ENCODE measurements around the gene TRAF1. TPM values are rescaled to one million over a fixed set of nuclear protein-coding genes. Genes with fewer than 3 reads are reported as not detected.

The TRAF1 gene
- total RNA-seq, 4 donors from 2014 or later, result 2.2 to 7.2 (median 4.3) TPM

DNA sequence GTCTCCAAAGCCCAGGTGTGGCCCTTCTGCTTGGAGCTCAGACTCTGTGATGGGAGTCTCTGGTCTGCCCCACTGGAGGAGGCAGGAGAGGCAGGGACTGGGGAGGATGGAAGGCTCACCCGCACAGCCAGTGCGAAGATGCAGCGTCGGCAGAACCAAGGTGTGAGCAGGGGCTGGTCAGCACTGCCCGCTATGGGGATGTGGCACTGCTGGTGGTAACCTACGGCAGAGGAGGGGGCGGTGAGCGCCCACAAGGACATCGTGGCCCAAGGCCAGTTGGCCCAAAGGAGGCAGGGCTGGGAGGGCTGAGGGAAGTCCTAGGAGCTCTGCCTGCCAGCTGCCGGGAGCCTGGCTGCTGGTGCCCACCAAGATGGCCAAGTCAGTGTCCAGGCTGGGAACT lies 56.9 kb downstream of the TRAF1 start:
- H3K4me1 ChIP-seq, result peaks cover 5 to 15% (median 13%) of the 10 kb centered on the region in 4 donors
- no peaks in the 10 kb centered on the region for H3K27me3 ChIP-seq
- intact Hi-C loops (cut with DNase I; ENCODE audit: low total_unique reads), result no loop called here
- no peaks in the 10 kb centered on the region for H3K36me3 ChIP-seq
- H3K27ac ChIP-seq, result peak overlapping the region; percentile 87 to 93 (median 92)
- no peak for DNase-seq
- TF ChIP-seq, protein P1, sequence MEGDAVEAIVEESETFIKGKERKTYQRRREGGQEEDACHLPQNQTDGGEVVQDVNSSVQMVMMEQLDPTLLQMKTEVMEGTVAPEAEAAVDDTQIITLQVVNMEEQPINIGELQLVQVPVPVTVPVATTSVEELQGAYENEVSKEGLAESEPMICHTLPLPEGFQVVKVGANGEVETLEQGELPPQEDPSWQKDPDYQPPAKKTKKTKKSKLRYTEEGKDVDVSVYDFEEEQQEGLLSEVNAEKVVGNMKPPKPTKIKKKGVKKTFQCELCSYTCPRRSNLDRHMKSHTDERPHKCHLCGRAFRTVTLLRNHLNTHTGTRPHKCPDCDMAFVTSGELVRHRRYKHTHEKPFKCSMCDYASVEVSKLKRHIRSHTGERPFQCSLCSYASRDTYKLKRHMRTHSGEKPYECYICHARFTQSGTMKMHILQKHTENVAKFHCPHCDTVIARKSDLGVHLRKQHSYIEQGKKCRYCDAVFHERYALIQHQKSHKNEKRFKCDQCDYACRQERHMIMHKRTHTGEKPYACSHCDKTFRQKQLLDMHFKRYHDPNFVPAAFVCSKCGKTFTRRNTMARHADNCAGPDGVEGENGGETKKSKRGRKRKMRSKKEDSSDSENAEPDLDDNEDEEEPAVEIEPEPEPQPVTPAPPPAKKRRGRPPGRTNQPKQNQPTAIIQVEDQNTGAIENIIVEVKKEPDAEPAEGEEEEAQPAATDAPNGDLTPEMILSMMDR (IDR thresholded peaks at IDR 0.05), result no peak
- TF ChIP-seq POLR2AphosphoS5 (IDR thresholded peaks at IDR 0.05) (no peak), EP300 (IDR thresholded peaks at IDR 0.05; ENCODE audit: low read depth) (no peak), POLR2A (IDR thresholded peaks at IDR 0.05) (no peak)
- in situ Hi-C loops (cut with MboI; ENCODE audit: low pct_ligation_motif_present in 1 of 4, low pct_unique_long_range_greater_than_20kb in 1 of 4, low sequenced_read_pairs in 3 of 4), result loop anchor here in 1 of 4 donors (5.0 kb wide), 1 partner anchor 68 kb away; no protein-coding TSS in a partner anchor
- H3K9me3 ChIP-seq, result no peaks in the 10 kb centered on the region
- H3K4me3 ChIP-seq, result no peak overlapping the region
- 92% methylated on average over 10 of the region's 10 CpGs; no CpG with 5 or more reads in 1 of the 2 donors for WGBS, 2 donors (ENCODE audit: low coverage in 1 of 2)

DNA sequence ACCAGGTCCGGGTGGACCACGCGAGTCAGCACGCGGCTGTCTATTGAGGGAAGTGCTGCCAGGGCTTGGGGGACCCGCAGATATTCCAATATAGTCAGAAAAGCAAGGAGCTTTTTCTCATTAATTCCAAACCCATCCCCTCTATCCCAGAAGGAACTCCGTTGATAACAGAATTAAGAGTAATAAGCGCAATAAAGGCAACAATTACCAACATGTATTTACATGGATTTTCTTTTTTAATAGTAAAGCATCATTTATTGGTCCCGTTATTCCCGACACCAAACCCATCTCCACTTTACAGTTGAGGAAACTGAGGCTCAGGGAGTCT lies 57.3 kb downstream of the TRAF1 start:
- TF ChIP-seq, protein P1 (IDR thresholded peaks at IDR 0.05), result no peak
- TF ChIP-seq EP300 (IDR thresholded peaks at IDR 0.05; ENCODE audit: low read depth), result no peak
- TF ChIP-seq POLR2A (IDR thresholded peaks at IDR 0.05), result no peak
- no peak for TF ChIP-seq POLR2AphosphoS5 (IDR thresholded peaks at IDR 0.05)
- H3K4me1 ChIP-seq, result peaks cover 5 to 15% (median 13%) of the 10 kb centered on the region in 4 donors
- H3K36me3 ChIP-seq, result no peaks in the 10 kb centered on the region
- in situ Hi-C loops (cut with MboI; ENCODE audit: low pct_ligation_motif_present in 1 of 4, low pct_unique_long_range_greater_than_20kb in 1 of 4, low sequenced_read_pairs in 3 of 4), result no loop called here
- no peak for DNase-seq
- no peaks in the 10 kb centered on the region for H3K27me3 ChIP-seq
- intact Hi-C loops (cut with DNase I; ENCODE audit: low total_unique reads), result no loop called here
- peak overlapping the region; percentile 50 to 63 (median 60) for H3K4me3 ChIP-seq
- H3K27ac ChIP-seq, result peak overlapping the region; percentile 87 to 93 (median 92)
- 32 to 35% methylated on average over 2 to 10 of the region's 10 CpGs for WGBS, 2 donors (ENCODE audit: low coverage in 1 of 2)
- no peaks in the 10 kb centered on the region for H3K9me3 ChIP-seq

DNA sequence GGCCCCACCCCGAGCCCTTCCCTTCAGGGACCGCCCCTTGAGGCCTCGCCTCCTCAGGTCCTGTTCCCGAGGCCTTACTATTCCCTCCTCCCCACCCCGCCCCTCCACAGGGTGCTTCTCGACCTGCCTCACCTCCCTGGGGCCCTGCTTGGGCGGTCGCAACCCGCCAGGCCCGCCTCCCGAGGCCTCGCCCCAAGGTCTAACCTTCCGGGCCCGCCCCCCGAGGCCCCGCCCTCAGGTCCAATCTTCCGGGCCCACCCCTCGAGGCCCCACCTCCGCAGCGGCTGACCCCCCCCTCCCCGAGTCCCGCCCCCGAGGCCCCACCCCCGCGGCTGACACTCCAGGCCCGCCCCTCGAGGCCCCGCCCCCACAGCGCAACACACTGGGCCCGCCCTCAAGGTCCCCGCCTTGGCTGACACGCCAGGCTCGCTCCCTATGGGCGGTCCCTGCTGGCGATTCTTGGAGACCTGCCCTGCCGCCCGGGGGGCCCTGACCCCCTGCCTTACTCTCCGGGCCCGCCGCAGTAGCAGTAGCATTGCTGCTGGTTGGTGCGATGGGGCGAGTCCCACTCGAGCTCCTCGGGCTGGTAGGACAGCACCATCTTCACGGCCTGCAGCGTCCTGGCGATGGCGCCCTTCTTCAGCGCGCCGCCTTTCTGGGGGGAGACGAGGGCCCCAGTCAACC lies 57.8 kb downstream of the TRAF1 start:
- Histone ChIP-seq H3K36me3 (no peaks in the 10 kb centered on the region), H3K4me1 (peaks cover 5 to 15% (median 13%) of the 10 kb centered on the region in 4 donors), H3K4me3 (peak overlapping the region; percentile 50 to 63 (median 60)), H3K27ac (peak overlapping the region; percentile 87 to 93 (median 92)), H3K27me3 (no peaks in the 10 kb centered on the region), H3K9me3 (no peaks in the 10 kb centered on the region)
- TF ChIP-seq POLR2A (IDR thresholded peaks at IDR 0.05) (peak; percentile 75), POLR2AphosphoS5 (IDR thresholded peaks at IDR 0.05) (peak; percentile 46 to 88 (median 82)), EP300 (IDR thresholded peaks at IDR 0.05; ENCODE audit: low read depth) (no peak)
- TF ChIP-seq, protein P1 (IDR thresholded peaks at IDR 0.05), result peak; percentile 30 to 68 (median 44)
- DNase-seq, result peak; percentile 99
- in situ Hi-C loops (cut with MboI; ENCODE audit: low pct_ligation_motif_present in 1 of 4, low pct_unique_long_range_greater_than_20kb in 1 of 4, low sequenced_read_pairs in 3 of 4), result no loop called here
- intact Hi-C loops (cut with DNase I; ENCODE audit: low total_unique reads), result no loop called here
- WGBS, 2 donors (ENCODE audit: low coverage in 1 of 2), result 8% methylated on average over 26 of the region's 52 CpGs; no CpG with 5 or more reads in 1 of the 2 donors

DNA sequence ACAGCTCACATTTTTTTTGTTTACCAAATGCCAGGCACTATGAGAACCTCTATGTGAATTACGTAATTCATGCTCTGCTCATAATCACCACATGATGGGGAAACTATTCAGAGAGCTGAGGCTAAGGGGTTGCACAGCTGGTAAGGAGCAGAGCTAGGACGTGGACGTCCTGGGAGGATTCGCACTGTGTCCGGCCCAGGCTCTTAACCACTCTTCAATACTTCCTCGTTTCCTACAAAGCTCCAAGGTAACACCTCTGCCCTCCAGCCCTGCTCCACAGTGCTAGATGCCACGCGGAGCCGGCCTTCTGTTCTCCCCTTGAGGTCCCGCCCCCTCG lies 58.3 kb downstream of the TRAF1 start:
- peaks cover 5 to 15% (median 13%) of the 10 kb centered on the region in 4 donors for H3K4me1 ChIP-seq
- no peak for DNase-seq
- TF ChIP-seq EP300 (IDR thresholded peaks at IDR 0.05; ENCODE audit: low read depth) (no peak), POLR2A (IDR thresholded peaks at IDR 0.05) (peak; percentile 22), POLR2AphosphoS5 (IDR thresholded peaks at IDR 0.05) (peak; percentile 57 to 64 (median 59))
- TF ChIP-seq, protein P1 (IDR thresholded peaks at IDR 0.05), result peak in 1 of 5 experiments; percentile 30
- no peaks in the 10 kb centered on the region for H3K9me3 ChIP-seq
- H3K4me3 ChIP-seq, result peak overlapping the region; percentile 27 to 63 (median 46)
- intact Hi-C loops (cut with DNase I; ENCODE audit: low total_unique reads) (no loop called here), in situ Hi-C loops (cut with MboI; ENCODE audit: low pct_ligation_motif_present in 1 of 4, low pct_unique_long_range_greater_than_20kb in 1 of 4, low sequenced_read_pairs in 3 of 4) (no loop called here)
- H3K27me3 ChIP-seq, result no peaks in the 10 kb centered on the region
- no peaks in the 10 kb centered on the region for H3K36me3 ChIP-seq
- peak overlapping the region; percentile 87 to 93 (median 92) for H3K27ac ChIP-seq
- 11% methylated on average over 11 of the region's 11 CpGs; no CpG with 5 or more reads in 1 of the 2 donors for WGBS, 2 donors (ENCODE audit: low coverage in 1 of 2)
